ENCODE measurements around the gene GGA1. TPM values are rescaled to one million over a fixed set of nuclear protein-coding genes. Genes with fewer than 3 reads are reported as not detected.

GGA1 gene
- total and polyA plus RNA-seq, 9 of the 15 experiments (the other 6 are each of a cell fraction or from before 2014, with no cell fraction given) = 1.5 to 69.5 (median 31.6) TPM

DNA sequence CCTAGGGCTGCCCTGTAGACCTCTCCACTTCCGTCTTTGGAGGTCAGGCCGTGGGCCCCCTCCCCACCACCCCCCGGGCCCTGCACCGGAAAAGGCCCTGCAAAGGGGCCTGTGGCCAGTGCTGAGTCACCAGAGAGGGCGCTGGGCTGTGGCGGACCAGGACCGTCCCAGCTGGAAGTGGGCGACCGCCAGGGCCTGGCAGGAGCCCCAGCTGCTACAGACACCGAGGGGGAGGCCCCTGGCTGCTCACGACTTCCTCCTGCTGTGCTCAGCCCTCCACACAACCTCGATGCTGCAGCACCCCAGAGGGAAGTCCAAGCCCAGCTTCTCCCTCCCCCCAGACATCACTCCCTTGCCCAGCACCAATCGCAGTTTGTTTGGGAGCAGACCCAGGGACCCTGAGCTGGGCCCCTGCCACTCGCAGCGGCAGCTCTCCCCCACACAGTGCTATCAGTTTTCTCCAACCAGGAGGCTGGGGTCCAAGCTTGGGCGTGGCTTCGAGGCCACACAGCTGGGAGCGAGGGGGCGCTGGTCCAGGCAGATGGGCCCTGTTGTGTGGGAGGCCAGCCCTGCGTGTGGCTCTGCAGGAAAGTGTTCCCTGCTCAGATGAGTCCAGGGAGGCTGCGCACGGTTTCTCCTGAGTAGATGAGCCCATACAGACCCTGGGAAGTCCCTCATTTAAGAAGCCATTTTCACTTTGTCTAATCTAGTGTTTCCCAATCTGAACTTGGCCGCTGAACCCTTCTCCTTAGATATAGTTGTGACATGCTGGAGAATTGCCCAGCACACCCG is 25.2 kb downstream of the GGA1 start (continued):
- TF ChIP-seq, protein P1, sequence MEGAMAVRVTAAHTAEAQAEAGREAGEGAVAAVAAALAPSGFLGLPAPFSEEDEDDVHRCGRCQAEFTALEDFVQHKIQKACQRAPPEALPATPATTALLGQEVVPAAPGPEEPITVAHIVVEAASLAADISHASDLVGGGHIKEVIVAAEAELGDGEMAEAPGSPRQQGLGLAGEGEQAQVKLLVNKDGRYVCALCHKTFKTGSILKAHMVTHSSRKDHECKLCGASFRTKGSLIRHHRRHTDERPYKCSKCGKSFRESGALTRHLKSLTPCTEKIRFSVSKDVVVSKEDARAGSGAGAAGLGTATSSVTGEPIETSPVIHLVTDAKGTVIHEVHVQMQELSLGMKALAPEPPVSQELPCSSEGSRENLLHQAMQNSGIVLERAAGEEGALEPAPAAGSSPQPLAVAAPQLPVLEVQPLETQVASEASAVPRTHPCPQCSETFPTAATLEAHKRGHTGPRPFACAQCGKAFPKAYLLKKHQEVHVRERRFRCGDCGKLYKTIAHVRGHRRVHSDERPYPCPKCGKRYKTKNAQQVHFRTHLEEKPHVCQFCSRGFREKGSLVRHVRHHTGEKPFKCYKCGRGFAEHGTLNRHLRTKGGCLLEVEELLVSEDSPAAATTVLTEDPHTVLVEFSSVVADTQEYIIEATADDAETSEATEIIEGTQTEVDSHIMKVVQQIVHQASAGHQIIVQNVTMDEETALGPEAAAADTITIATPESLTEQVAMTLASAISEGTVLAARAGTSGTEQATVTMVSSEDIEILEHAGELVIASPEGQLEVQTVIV (CRISPR knock-in tag; IDR thresholded peaks at IDR 0.05; ENCODE audit: borderline replicate concordance) = no peak
- TF ChIP-seq ATF1 (CRISPR knock-in tag; IDR thresholded peaks at IDR 0.05) = no peak
- TF ChIP-seq ATF1 (tag; IDR thresholded peaks at IDR 0.05) = 0 out of 2 replicates have a peak, but pooled peaks have one; percentile 12
- TF ChIP-seq TRIM28 (IDR thresholded peaks at IDR 0.05) = no peak
- TF ChIP-seq, protein P2, sequence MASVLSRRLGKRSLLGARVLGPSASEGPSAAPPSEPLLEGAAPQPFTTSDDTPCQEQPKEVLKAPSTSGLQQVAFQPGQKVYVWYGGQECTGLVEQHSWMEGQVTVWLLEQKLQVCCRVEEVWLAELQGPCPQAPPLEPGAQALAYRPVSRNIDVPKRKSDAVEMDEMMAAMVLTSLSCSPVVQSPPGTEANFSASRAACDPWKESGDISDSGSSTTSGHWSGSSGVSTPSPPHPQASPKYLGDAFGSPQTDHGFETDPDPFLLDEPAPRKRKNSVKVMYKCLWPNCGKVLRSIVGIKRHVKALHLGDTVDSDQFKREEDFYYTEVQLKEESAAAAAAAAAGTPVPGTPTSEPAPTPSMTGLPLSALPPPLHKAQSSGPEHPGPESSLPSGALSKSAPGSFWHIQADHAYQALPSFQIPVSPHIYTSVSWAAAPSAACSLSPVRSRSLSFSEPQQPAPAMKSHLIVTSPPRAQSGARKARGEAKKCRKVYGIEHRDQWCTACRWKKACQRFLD (CRISPR knock-in tag; IDR thresholded peaks at IDR 0.05) = 0 out of 2 replicates have a peak, but pooled peaks have one; percentile 36
- TF ChIP-seq, protein P3, sequence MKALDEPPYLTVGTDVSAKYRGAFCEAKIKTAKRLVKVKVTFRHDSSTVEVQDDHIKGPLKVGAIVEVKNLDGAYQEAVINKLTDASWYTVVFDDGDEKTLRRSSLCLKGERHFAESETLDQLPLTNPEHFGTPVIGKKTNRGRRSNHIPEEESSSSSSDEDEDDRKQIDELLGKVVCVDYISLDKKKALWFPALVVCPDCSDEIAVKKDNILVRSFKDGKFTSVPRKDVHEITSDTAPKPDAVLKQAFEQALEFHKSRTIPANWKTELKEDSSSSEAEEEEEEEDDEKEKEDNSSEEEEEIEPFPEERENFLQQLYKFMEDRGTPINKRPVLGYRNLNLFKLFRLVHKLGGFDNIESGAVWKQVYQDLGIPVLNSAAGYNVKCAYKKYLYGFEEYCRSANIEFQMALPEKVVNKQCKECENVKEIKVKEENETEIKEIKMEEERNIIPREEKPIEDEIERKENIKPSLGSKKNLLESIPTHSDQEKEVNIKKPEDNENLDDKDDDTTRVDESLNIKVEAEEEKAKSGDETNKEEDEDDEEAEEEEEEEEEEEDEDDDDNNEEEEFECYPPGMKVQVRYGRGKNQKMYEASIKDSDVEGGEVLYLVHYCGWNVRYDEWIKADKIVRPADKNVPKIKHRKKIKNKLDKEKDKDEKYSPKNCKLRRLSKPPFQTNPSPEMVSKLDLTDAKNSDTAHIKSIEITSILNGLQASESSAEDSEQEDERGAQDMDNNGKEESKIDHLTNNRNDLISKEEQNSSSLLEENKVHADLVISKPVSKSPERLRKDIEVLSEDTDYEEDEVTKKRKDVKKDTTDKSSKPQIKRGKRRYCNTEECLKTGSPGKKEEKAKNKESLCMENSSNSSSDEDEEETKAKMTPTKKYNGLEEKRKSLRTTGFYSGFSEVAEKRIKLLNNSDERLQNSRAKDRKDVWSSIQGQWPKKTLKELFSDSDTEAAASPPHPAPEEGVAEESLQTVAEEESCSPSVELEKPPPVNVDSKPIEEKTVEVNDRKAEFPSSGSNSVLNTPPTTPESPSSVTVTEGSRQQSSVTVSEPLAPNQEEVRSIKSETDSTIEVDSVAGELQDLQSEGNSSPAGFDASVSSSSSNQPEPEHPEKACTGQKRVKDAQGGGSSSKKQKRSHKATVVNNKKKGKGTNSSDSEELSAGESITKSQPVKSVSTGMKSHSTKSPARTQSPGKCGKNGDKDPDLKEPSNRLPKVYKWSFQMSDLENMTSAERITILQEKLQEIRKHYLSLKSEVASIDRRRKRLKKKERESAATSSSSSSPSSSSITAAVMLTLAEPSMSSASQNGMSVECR (CRISPR knock-in tag; IDR thresholded peaks at IDR 0.05) = peak; percentile 27; the same call in 1 of the 2 replicates
- TF ChIP-seq MAFK (IDR thresholded peaks at IDR 0.05; ENCODE audit: low read length) = no peak
- TF ChIP-seq MEF2A (IDR thresholded peaks at IDR 0.05; ENCODE audit: control insufficient read depth, low read depth, low read length) = no peak
- no peak for TF ChIP-seq PCBP1 (IDR thresholded peaks at IDR 0.05; ENCODE audit: low read depth, low read length, poor library complexity, severe bottlenecking)
- no peak for TF ChIP-seq TCF7L2 (IDR thresholded peaks at IDR 0.05; ENCODE audit: low read depth, low read length)
- TF ChIP-seq TBL1XR1 (IDR thresholded peaks at IDR 0.05; ENCODE audit: low read length in 2 of 2) = no peak
- no peak for TF ChIP-seq HEY1 (CRISPR knock-in tag; IDR thresholded peaks at IDR 0.05; ENCODE audit: borderline replicate concordance)
- TF ChIP-seq, protein P4, sequence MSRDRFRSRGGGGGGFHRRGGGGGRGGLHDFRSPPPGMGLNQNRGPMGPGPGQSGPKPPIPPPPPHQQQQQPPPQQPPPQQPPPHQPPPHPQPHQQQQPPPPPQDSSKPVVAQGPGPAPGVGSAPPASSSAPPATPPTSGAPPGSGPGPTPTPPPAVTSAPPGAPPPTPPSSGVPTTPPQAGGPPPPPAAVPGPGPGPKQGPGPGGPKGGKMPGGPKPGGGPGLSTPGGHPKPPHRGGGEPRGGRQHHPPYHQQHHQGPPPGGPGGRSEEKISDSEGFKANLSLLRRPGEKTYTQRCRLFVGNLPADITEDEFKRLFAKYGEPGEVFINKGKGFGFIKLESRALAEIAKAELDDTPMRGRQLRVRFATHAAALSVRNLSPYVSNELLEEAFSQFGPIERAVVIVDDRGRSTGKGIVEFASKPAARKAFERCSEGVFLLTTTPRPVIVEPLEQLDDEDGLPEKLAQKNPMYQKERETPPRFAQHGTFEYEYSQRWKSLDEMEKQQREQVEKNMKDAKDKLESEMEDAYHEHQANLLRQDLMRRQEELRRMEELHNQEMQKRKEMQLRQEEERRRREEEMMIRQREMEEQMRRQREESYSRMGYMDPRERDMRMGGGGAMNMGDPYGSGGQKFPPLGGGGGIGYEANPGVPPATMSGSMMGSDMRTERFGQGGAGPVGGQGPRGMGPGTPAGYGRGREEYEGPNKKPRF (IDR thresholded peaks at IDR 0.05; ENCODE audit: low read depth, low read length) = no peak
- TF ChIP-seq ZNF551 (CRISPR knock-in tag; IDR thresholded peaks at IDR 0.05) = no peak
- TF ChIP-seq CAMTA2 (CRISPR knock-in tag; conservative IDR thresholded peaks at IDR 0.05) = no peak
- TF ChIP-seq ZNF224 (CRISPR knock-in tag; IDR thresholded peaks at IDR 0.05) = no peak
- peak; percentile 57 for TF ChIP-seq ARID1B (IDR thresholded peaks at IDR 0.05)

All from K562 (cell line).